ENCODE results near the gene NSD1.
A peak's percentile ranks its signal among the peaks of the same experiment; 100 is the strongest.

NSD1 gene

GRCh38 chr5:177133096-177133852, at the start of gene NSD1:
Gene NSD1, plus strand, starts transcription at chr5:177133773. Its CDS starts 1,331 bp downstream, at chr5:177135104.
- peak; percentile 91 for DNase-seq

GRCh38 chr5:177084175-177084574, 49.4 kb upstream of the NSD1 start:
- DNase-seq: no peak

GRCh38 chr5:177085985-177086653, 47.5 kb upstream of the NSD1 start:
- no peak for DNase-seq

DNA sequence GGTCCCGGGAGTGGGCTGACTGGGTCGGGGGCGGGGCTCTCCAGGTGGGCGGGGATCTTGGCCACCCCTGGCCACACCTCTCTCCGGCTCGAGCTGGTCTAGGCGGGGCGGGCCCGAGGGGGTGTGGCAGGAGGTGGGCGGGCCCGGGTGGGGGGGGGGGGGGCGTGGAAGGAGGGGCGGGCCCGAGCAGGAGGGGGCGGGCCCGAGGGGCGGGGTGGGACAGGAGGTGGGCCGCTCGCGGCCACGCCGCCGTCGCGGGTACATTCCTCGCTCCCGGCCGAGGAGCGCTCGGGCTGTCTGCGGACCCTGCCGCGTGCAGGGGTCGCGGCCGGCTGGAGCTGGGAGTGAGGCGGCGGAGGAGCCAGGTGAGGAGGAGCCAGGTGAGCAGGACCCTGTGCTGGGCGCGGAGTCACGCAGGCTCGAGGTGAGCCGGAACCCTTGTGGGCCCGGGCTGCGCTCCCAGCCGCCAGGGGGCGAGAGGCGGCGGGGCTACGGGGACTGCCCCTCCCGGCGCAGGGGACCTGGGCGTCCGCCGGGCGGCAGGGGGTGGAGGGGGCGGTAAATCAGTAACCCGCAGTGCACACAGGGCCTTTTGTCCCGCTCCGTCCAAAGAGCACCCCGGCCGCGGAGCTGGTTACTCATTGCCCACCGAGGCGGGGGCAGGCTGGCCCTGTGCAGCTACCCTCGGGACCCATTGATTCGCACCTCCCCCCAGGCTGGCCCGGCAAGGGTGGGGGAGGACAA, 46.7 kb upstream of the NSD1 start, which contains the start of gene FGFR4:
Gene FGFR4, plus strand, starts transcription at position 262 of the 744 bp plus-strand sequence. CDS start 2,688 bp downstream, outside the sequence.
- peak; percentile 79 for DNase-seq

DNA sequence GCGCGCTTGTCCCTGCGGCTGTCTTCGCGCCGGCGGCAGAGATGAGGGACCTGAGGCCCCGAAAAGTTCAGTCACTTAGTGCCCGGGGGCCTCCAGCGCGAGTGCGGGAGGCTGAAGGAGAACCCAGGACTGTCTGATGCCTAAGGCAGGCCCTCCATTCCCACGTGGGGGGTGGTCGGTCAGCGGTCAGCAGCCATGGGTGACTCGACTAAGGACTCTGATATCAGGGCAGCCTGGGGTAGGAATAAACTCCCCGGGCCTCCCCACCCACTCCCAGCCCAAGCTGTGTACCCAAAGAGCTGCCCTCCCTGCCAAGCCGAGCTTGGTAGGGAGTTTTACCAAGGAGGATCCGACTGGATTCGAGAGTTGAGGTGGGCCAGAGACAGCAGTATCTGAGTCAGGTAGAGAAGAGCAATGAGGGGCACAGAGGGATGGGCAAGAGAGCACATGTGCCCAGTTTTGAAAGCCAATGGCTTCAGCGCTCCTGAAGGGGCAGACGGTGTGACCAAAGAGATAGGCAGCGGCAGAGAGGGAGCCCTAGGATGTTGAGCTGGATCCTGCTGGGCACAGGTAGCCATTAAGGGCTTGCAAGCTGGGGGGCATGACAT, 46.1 kb upstream of the NSD1 start:
- DNase-seq: no peak

GRCh38 chr5:177089127-177089526, 44.4 kb upstream of the NSD1 start:
- no peak for DNase-seq

GRCh38 chr5:177089825-177090641, 43.5 kb upstream of the NSD1 start:
- no peak for DNase-seq

GRCh38 chr5:177090813-177091212, 42.8 kb upstream of the NSD1 start:
- DNase-seq: no peak

DNA sequence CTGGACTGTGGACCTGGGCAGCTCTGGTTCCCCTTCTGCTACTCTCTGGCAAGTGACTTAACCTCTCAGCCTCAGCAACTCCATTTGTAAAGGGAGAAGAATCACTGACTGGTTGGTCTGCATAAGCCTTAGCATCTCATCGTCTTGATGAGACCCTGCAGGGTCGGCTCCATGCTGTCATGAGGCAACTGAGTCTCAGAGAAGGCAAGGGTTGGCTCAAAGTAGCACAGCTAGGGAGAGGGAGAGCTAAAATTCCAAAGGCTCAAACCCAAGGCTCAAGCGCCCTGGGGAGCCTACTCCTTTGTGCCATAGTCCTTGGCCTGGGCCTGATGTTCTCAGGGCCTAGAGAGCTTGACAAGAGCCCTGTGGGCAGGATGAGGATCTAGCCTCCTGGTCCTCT, 42.3 kb upstream of the NSD1 start:
- no peak for DNase-seq

DNA sequence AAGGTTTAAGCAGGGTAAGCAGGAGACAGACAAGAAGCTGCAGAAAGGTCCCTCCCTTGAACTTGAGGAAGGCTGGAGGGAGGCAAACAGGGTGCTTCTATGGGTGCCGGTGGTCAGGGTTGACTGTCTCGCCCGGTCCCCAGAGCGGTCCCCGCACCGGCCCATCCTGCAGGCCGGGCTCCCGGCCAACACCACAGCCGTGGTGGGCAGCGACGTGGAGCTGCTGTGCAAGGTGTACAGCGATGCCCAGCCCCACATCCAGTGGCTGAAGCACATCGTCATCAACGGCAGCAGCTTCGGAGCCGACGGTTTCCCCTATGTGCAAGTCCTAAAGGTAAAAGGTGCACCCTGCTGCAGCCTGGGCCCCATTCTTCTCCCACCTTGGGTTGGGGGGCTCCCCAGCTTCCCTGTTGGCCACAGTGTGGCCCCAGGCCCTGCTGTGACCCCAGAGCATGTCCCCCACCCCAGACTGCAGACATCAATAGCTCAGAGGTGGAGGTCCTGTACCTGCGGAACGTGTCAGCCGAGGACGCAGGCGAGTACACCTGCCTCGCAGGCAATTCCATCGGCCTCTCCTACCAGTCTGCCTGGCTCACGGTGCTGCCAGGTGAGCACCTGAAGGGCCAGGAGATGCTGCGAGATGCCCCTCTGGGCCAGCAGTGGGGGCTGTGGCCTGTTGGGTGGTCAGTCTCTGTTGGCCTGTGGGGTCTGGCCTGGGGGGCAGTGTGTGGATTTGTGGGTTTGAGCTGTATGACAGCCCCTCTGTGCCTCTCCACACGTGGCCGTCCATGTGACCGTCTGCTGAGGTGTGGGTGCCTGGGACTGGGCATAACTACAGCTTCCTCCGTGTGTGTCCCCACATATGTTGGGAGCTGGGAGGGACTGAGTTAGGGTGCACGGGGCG, 41.1 kb upstream of the NSD1 start:
- no peak for DNase-seq

DNA sequence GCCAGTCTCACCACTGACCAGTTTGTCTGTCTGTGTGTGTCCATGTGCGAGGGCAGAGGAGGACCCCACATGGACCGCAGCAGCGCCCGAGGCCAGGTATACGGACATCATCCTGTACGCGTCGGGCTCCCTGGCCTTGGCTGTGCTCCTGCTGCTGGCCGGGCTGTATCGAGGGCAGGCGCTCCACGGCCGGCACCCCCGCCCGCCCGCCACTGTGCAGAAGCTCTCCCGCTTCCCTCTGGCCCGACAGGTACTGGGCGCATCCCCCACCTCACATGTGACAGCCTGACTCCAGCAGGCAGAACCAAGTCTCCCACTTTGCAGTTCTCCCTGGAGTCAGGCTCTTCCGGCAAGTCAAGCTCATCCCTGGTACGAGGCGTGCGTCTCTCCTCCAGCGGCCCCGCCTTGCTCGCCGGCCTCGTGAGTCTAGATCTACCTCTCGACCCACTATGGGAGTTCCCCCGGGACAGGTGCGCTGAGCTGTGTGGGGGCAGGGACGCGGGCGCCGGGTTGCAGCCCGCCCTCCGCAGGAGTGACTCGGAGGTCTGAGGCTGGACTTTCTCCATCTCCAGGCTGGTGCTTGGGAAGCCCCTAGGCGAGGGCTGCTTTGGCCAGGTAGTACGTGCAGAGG, 40.4 kb upstream of the NSD1 start:
- no peak for DNase-seq

DNA sequence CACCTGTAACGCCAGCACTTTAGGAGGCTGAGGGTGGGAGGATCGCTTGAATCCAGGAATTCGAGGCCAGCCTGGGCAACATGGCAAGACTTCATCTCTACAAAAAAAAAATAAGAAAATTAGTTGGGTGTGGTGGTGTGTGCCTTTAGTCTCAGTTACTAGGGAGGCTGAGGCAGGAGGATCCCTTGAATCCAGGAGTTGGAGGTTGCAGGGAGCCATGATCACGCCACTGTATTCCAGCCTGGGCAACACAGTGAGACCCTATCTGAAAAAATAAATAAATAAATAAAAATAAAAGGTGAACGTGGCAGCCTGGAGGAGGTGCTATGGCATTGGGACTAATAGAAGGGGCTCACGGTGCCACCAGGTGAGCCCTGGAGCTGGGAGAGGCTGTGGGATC, 39.8 kb upstream of the NSD1 start:
- DNase-seq: no peak

DNA sequence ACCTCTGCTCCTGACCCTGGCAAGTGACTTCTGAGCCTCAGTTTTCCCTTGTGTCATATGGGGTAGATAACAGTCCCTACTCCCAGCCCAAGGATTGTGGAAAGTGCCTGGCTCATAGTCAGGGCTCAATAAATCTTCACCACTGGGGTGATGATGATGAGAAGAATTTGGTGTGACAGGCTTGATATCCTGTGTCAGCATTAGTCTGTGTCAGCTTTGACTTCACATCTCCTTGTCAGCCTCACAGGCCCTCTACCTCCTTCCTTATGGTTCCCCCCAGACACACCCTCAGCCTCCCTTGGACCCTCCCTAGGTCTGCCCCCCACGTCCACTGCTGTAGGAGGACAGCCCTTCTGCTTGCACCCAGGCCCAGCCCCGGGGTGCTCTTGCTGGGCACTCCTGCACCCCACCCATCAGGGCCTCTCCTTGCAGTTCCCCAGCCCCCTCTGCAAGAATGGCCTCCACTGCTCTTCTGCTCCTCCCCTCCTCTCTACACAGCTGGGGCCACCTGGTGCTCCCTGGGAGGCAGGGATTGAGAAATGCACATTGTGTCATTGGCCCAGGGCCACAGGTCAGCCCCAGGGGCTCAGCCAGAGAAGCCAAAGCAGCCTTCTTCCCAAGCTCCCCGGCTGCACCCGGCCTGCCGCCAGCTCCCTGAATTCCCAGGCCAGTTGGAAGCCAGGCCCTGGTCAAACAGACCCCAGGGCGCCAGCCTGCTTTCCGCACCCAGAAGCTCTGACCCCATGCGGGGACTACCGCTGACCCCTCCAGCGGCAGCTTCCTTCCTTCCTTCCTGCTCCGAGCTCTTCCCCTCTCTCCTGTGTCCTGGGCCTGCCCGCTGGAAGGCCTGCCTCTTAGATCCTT, 39.1 kb upstream of the NSD1 start:
- peak; percentile 28 for DNase-seq

- DNase-seq: no peak
Measured at GRCh38 chr5:177095088-177095669, 38.4 kb upstream of the NSD1 start.

- DNase-seq: no peak
Measured at GRCh38 chr5:177096162-177097015, 37.2 kb upstream of the NSD1 start.

GRCh38 chr5:177097016-177097985, 36.3 kb upstream of the NSD1 start:
- DNase-seq: no peak

DNA sequence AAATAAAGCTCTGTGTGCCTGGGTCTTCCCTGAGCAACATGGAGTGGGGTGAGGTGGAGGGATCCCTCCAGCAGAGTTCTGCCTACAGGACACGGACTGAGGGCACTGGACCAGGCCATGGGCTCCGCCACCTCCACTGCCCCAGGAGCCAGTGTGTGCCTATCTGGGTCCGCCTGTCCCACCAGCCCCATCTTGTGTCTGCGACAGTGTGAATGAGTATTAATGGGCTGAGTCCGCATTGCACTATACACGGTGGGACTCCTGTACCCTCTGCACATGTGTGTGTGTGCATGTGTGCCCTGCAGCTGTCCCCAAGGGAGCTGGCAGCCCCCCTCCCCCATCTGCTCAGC, 35.5 kb upstream of the NSD1 start:
- no peak for DNase-seq
